Activated CD4-positive, alpha-beta T cell treated with anti-CD3 and anti-CD28 coated beads, Interleukin-2, amount 50 U/mL, for 1 hour (primary cell): ENCODE measurements around the gene SI.
"Not testable (repeated sequence)": the region's sequence is repeated elsewhere in the genome, so short reads cannot be mapped to it uniquely, and the experiment has no call there.

Experiments
- DNase-seq: peaks from one replicate; pipeline ENCODE4 v3.0.0-alpha.2; 2020

Gene SI

GRCh38 chr3:165078293-165078692 lies at the start of gene SI:
SI (minus strand) TSS chr3:165078496; CDS start chr3:165076012, 2,484 bp downstream.
- no peak for DNase-seq

DNA sequence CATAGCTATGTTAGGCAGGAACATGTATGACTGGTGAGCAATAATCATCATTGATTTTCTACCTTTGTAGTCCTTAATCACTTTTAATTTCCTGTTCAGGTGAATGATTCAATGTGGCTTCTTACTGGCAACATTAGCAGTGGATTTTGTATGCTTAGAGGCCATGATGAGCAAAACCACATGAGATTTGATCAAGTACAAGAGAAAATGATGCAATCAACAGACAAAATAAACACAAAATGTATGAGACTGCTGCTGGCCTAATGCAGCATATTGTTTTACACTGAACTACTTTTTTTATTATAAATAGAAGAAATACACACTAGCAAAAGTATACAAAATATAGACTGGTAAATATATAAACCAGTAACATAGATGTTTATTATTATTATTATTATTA lies 47.5 kb upstream of the SI start:
- DNase-seq: no peak

- DNase-seq: no peak
Observed at GRCh38 chr3:165111401-165111800, 33.1 kb upstream of the SI start.

- no peak for DNase-seq
Observed at GRCh38 chr3:165103616-165104015, 25.3 kb upstream of the SI start.

DNA sequence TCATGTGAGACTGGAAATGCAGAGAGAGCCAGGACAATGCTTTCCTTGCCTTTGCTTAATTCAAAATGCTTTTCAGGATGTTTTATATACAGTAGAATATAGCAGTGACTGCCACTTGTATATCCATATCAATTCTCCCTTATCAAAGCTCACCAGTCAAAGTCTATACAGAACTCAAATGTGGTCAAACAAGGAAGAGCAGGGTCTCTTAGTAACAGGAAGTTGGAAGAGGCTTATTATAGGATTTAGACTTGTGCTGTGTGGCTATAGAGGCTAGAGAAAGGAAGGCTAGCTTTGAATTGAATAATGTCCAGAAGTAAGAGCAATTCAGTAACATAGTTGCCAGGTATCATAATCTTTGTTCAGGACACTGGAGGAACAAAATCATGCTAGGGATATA lies 4.4 kb upstream of the SI start:
- no peak for DNase-seq

- no peak for DNase-seq
Observed at GRCh38 chr3:165081183-165081582, 2.9 kb upstream of the SI start.

GRCh38 chr3:165075695-165076094 lies 2.6 kb downstream of the SI start:
- DNase-seq: no peak

- DNase-seq: no peak
Observed at GRCh38 chr3:165070682-165071081, 7.6 kb downstream of the SI start.

GRCh38 chr3:165056510-165056909 lies 21.8 kb downstream of the SI start:
- DNase-seq: no peak

DNA sequence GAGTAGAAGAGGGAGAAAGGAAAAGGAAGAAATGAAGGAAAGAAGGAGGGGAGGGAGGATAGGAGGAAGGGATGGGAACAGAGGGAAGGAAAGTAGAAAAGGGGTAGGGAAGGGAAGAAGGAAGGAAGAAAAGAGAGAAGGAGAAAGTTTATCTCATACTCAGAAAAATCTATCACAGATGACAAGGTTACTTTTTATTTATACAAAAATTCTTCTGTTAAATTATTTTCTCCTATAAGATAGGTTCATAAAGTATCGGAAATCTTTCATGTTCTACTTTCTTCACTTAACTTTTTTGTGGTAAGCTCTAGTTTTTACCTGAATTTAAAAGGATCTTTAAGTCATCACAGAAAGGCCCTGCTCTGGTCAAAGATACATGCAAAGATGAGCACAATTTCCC lies 38.1 kb downstream of the SI start:
- no peak for DNase-seq

- DNase-seq: no peak
Observed at GRCh38 chr3:165011557-165011956, 66.7 kb downstream of the SI start.

GRCh38 chr3:164984947-164985346 lies 93.3 kb downstream of the SI start:
- DNase-seq: no peak

DNA sequence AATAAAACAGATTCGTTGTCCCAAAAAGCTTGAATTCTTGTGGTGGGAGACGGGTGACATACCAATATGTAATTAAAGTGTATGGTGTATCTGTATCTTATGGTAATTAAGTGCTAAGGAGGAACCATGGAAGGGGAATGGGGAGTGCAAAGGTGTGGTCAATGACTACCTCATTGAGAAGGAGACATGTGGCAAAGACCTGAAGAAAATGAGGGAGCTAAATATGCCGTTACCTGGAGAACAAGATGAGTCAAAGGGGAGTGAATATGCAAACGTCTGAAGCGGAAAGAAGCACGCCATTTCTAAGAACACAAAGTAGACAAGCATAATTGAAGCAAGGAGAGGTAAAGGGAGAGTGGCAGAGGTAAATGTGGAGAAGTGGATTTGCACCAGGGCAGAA lies 115.7 kb downstream of the SI start:
- no peak for DNase-seq

- no peak for DNase-seq
Observed at GRCh38 chr3:164952966-164953365, 125.3 kb downstream of the SI start.

GRCh38 chr3:164951403-164951802 lies 126.9 kb downstream of the SI start:
- DNase-seq: not testable (repeated sequence)

DNA sequence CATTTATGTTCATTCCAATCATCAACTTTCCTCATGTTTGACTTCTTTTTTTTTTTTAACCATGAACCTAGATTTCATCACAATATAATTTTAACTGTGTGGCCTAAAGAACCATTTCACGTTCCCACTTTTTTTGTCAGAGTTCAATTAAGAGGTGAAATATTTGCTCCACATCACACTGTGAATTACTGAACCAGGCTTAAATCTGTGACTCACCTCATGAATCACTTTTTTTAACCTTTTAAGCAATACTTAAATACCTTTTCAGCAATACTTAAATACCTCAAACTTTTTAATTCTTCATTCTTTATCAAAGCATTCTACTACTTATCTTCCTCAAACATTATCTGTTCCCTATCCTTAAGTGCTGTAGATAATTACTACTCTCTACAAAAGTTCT lies 137.6 kb downstream of the SI start:
- DNase-seq: no peak

- DNase-seq: no peak
Observed at GRCh38 chr3:164929642-164930041, 148.7 kb downstream of the SI start.
